IMR-90 (cell line): Measurements from ENCODE around the gene CPNE2. TPM values are rescaled to one million over a fixed set of nuclear protein-coding genes. Genes with fewer than 3 reads are reported as not detected.

ENCODE experiments used
- ATAC-seq: fragments of 200-7000 bp; cut with Tn5 transposase; 2 replicates; pipeline ENCODE4 v1.9.1; 2020; ENCODE audit warnings: low read depth, mild to moderate bottlenecking, moderate library complexity
- BruUV-seq: library from RNA; stranded (reverse); fragments of 400-500 nt; replicated peaks from 2 replicates; lab custom pipeline; 2021; lab: Mats Ljungman, UMichigan
- CTCF ChIA-PET: fragments of 300-600 bp; formaldehyde crosslinking; extraction: SDS; loops from one replicate; lab custom pipeline; 2021; ENCODE audit warnings: antibody characterized with exemption; lab: Yijun Ruan, JAX
- POLR2A ChIA-PET: fragments of 300-600 bp; sonication (Branson Sonifier 250); formaldehyde crosslinking; loops from one replicate; lab custom pipeline; 2022; ENCODE audit warnings: antibody characterized with exemption; ENCODE audit not compliant: unreplicated experiment; lab: Charles Lee
- DNase-seq: peaks from one replicate; pipeline ENCODE4 v3.0.0; 2013
- H2AFZ ChIP-seq: replicated peaks from 2 replicates; pipeline ENCODE3; 2013; ENCODE audit warnings: low read length, mild to moderate bottlenecking; ENCODE audit not compliant: poor library complexity
- H2AK5ac ChIP-seq: 2 replicates; pipeline ENCODE4 v1.6.1; 2013; ENCODE audit warnings: low read depth, low read length, inconsistent platforms
- H2AK9ac ChIP-seq: replicated peaks from 2 replicates; pipeline ENCODE3; 2013; ENCODE audit warnings: mild to moderate bottlenecking, low read depth, low read length, moderate library complexity; ENCODE audit not compliant: poor library complexity
- H2BK120ac ChIP-seq: 2 replicates; pipeline ENCODE4 v1.6.1; 2013; ENCODE audit warnings: low read depth, low read length, inconsistent platforms
- H2BK15ac ChIP-seq: 3 replicates; pipeline ENCODE4 v1.6.1; 2013; ENCODE audit warnings: low read depth, low read length, inconsistent platforms
- H2BK20ac ChIP-seq: 2 replicates; pipeline ENCODE4 v1.6.1; 2013; ENCODE audit warnings: low read depth, mild to moderate bottlenecking, inconsistent platforms, low read length, moderate library complexity
- H2BK5ac ChIP-seq: 2 replicates; pipeline ENCODE4 v1.6.1; 2013; ENCODE audit warnings: mild to moderate bottlenecking, low read depth, low read length, inconsistent platforms; ENCODE audit not compliant: poor library complexity, severe bottlenecking
- H3K14ac ChIP-seq: replicated peaks from 2 replicates; pipeline ENCODE4 v1.6.1; 2013; ENCODE audit warnings: low read depth, low read length, inconsistent platforms
- H3K18ac ChIP-seq: 2 replicates; pipeline ENCODE4 v1.6.1; 2013; ENCODE audit warnings: low read depth, low read length, control low read depth
- H3K23ac ChIP-seq: 2 replicates; pipeline ENCODE4 v1.6.1; 2013; ENCODE audit warnings: low read depth, low read length, inconsistent platforms
- H3K27ac ChIP-seq: 2 replicates; pipeline ENCODE4 v1.5.1; 2013; ENCODE audit warnings: mild to moderate bottlenecking, control low read depth, low read length; ENCODE audit not compliant: insufficient read depth
- H3K27me3 ChIP-seq: 2 replicates; pipeline ENCODE4 v1.6.1; 2013; ENCODE audit warnings: low read length; ENCODE audit not compliant: control insufficient read depth, insufficient read depth
- H3K36me3 ChIP-seq: 2 replicates; pipeline ENCODE4 v1.6.1; 2013; ENCODE audit warnings: low read length, mixed read lengths; ENCODE audit not compliant: control insufficient read depth, insufficient read depth
- H3K4ac ChIP-seq: 2 replicates; pipeline ENCODE4 v1.6.1; 2013; ENCODE audit warnings: low read depth, low read length, inconsistent platforms
- H3K4me1 ChIP-seq: 2 replicates; pipeline ENCODE4 v1.6.1; 2013; ENCODE audit warnings: low read length, mixed read lengths; ENCODE audit not compliant: control insufficient read depth, insufficient read depth
- H3K4me2 ChIP-seq: 2 replicates; pipeline ENCODE4 v1.6.1; 2013; ENCODE audit warnings: low read depth, mild to moderate bottlenecking, control low read depth, low read length, moderate library complexity
- H3K4me3 ChIP-seq: 2 replicates; pipeline ENCODE4 v1.5.1; 2013; ENCODE audit warnings: low read depth, mild to moderate bottlenecking, control low read depth, low read length, moderate library complexity; ENCODE audit not compliant: insufficient read depth
- H3K56ac ChIP-seq: 2 replicates; pipeline ENCODE4 v1.6.1; 2013; ENCODE audit warnings: low read length, inconsistent platforms; ENCODE audit not compliant: insufficient read depth; ENCODE audit errors: extremely low read depth
- H3K79me1 ChIP-seq, 2 experiments: 2 replicates each; pipeline ENCODE4 v1.6.1; 2013; ENCODE audit warnings: low read length in 2 of 2, inconsistent platforms in 1 of 2, low read depth in 1 of 2
- H3K9ac ChIP-seq: 2 replicates; pipeline ENCODE4 v1.6.1; 2013; ENCODE audit warnings: low read depth, low read length, control low read depth
- H3K9me1 ChIP-seq: 2 replicates; pipeline ENCODE4 v1.6.1; 2013; ENCODE audit warnings: low read length, inconsistent platforms; ENCODE audit not compliant: insufficient read depth
- H3K9me3 ChIP-seq: 2 replicates; pipeline ENCODE4 v1.6.1; 2013; ENCODE audit warnings: low read length; ENCODE audit not compliant: control insufficient read depth, insufficient read depth
- H4K20me1 ChIP-seq: 2 replicates; pipeline ENCODE4 v1.6.1; 2013; ENCODE audit warnings: low read length, inconsistent platforms; ENCODE audit not compliant: insufficient read depth
- H4K5ac ChIP-seq: 2 replicates; pipeline ENCODE4 v1.6.1; 2013; ENCODE audit warnings: mild to moderate bottlenecking, low read depth, low read length, control low read depth
- H4K8ac ChIP-seq, 2 experiments: 2 replicates each; pipeline ENCODE4 v1.6.1; 2013; ENCODE audit warnings: low read depth in 2 of 2, low read length in 2 of 2, control low read depth in 1 of 2, inconsistent platforms in 1 of 2
- H4K91ac ChIP-seq: 2 replicates; pipeline ENCODE4 v1.6.1; 2013; ENCODE audit warnings: low read depth, low read length, inconsistent platforms; ENCODE audit not compliant: insufficient read depth
- CHD1 ChIP-seq: IDR thresholded peaks from 2 replicates; pipeline ENCODE4 v1.6.1; 2012; ENCODE audit warnings: low read depth, low read length, improper control_type of control experiment
- FOS ChIP-seq: fragments of 150-350 bp; IDR thresholded peaks from 2 replicates; pipeline ENCODE4 v1.6.1; 2016; ENCODE audit warnings: low read depth, low read length
- MAFK ChIP-seq: IDR thresholded peaks from 2 replicates; pipeline ENCODE4 v1.6.1; 2012; ENCODE audit warnings: low read depth, low read length, improper control_type of control experiment
- MAZ ChIP-seq: IDR thresholded peaks from 2 replicates; pipeline ENCODE4 v1.6.1; 2012; ENCODE audit warnings: low read depth, mild to moderate bottlenecking, low read length, improper control_type of control experiment, moderate library complexity, borderline replicate concordance
- MXI1 ChIP-seq: IDR thresholded peaks from 2 replicates; pipeline ENCODE4 v1.6.1; 2012; ENCODE audit warnings: low read depth, mild to moderate bottlenecking, low read length, moderate library complexity, borderline replicate concordance
- POLR2A ChIP-seq: IDR thresholded peaks from 2 replicates; pipeline ENCODE4 v1.6.1; 2012; ENCODE audit warnings: mild to moderate bottlenecking, low read depth, low read length
- RAD21 ChIP-seq: IDR thresholded peaks from 2 replicates; pipeline ENCODE4 v1.6.1; 2012; ENCODE audit warnings: low read length, improper control_type of control experiment
- SMC3 ChIP-seq: fragments of 150-350 bp; IDR thresholded peaks from 2 replicates; pipeline ENCODE4 v1.6.1; 2016; ENCODE audit warnings: low read depth, mild to moderate bottlenecking, antibody characterized with exemption, low read length, moderate library complexity
- WGBS, 2 experiments: methylation state at CpG; one replicate each; pipeline versions ENCODE4 v1.1.5 to v1.1.7; 2013; ENCODE audit warnings: missing lambda C conversion rate in 2 of 2; ENCODE audit not compliant: insufficient read length in 1 of 2; ENCODE audit errors: extremely low coverage in 2 of 2; 5-methylcytosine and 5-hydroxymethylcytosine counted together
- dilution Hi-C: fragments of 300-500 bp; cut with HindIII; formaldehyde crosslinking; loops from one replicate; pipeline ENCODE4 v1.14.3; 2018; ENCODE audit warnings: low sequenced_read_pairs; ENCODE audit not compliant: unreplicated experiment
- in situ Hi-C: fragments of 300-500 bp; cut with MboI; formaldehyde crosslinking; loops from 3 replicates; pipeline ENCODE4 v1.14.3; 2019; ENCODE audit warnings: low sequenced_read_pairs, inconsistent platforms, mixed read lengths
- intact Hi-C: fragments of 100-400 bp; cut with micrococcal nuclease; formaldehyde crosslinking; loops from 2 replicates; pipeline ENCODE4 v1.10.0; 2022
- polyA plus RNA-seq, 3 experiments: library from polyadenylated mRNA; depleted of rRNA; stranded (reverse); fragments of >200 nt; gene quantifications; 2 replicates each; pipeline ENCODE4 v1.2.3, GENCODE V29; 2012; ENCODE audit warnings: low replicate concordance in 1 of 3
- total RNA-seq: library from RNA; depleted of rRNA; stranded (reverse); fragments of >200 nt; gene quantifications from 2 replicates; pipeline ENCODE4 v1.2.3, GENCODE V29; 2012
- TF ChIP-seq, protein P1 (sequence below): fragments of 150-350 bp; IDR thresholded peaks from 2 replicates; pipeline ENCODE4 v1.6.1; 2017; ENCODE audit warnings: mild to moderate bottlenecking, antibody characterized with exemption, low read length, low read depth

The CPNE2 gene
- total and polyA plus RNA-seq, 2 of the 4 experiments (the other 2 are of a cell fraction), result 15.4 to 48.0 TPM

DNA sequence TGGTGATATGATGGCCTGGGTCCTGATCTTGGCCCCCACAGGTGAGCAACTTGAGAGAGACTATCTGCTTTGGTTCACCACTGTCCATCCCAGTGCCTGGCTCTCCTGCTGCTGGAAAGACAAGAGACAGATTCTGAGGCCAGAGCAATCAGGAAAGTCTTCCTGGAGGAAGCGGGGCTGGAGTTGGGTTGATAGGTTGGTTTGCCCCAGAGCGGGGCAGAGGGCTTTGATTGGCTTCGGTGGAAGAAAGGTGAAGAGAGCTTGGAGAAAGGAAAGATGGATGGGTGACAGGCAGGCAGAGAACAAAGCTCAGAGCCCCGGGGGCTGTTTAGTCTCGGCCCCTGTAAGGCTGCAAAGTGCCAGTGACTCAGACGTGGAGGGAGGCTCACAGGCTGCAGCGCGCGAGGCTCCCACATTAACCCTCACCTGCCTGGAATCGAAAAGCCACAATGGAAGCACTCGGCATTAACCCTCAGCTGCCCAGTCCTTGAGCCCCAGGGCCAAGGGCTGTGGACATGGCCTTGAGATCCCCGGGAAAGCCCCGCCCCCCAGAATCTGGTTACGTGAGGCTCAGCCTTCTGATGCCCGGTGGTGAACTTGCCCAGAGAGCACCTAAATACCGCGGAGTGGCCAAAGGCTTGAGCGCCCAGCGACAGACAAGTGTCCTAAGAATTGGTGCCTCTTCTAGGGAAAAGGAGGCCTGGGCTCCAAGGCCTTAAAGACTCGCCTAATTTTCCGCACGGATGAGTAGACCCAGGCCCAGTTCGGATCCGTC lies 996 bp upstream of the CPNE2 start:
- WGBS, 2 experiments, result 4% methylated on average over 12 of the region's 24 CpGs; no CpG with 5 or more reads in 1 of the 2 experiments
- dilution Hi-C loops (no loop called here), in situ Hi-C loops (no loop called here), intact Hi-C loops (no loop called here)
- ChIA-PET CTCF (interaction anchor here (2.2 kb wide), 1 partner anchor 10 kb away, joined by 6 read pairs; no protein-coding TSS in a partner anchor), POLR2A (no interaction called here)
- no TSS peak for BruUV-seq
- Histone ChIP-seq H3K4me2 (peak overlapping the region; percentile 80), H3K18ac (no peak overlapping the region), H2BK20ac (no peak overlapping the region), H3K27me3 (peaks cover 9% of the 10 kb centered on the region; the same call in 1 of the 2 replicates), H3K36me3 (no peaks in the 10 kb centered on the region), H3K9ac (no peak overlapping the region; the same call in 1 of the 2 replicates), H3K4me1 (peaks cover 4% of the 10 kb centered on the region; the same call in 1 of the 2 replicates), H3K4me3 (peak overlapping the region; percentile 96), H3K27ac (no peak overlapping the region; the same call in 1 of the 2 replicates), H4K5ac (no peak overlapping the region), H2AK5ac (0 out of 2 replicates have a peak overlapping the region, but pooled peaks have one; percentile 32), H3K4ac (no peak overlapping the region), H3K9me3 (no peaks in the 10 kb centered on the region), H3K79me1 (peaks cover 13 to 30% of the 10 kb centered on the region in 2 experiments; a peak in 3 of 4 replicates), H2BK15ac (no peak overlapping the region), H4K8ac (peak overlapping the region in 1 of 2 experiments; percentile 69; a peak in 1 of 4 replicates), H3K14ac (no peak overlapping the region), H2BK120ac (no peak overlapping the region), H2AK9ac (no peak overlapping the region), H3K9me1 (peaks cover 3% of the 10 kb centered on the region; the same call in 1 of the 2 replicates), H3K56ac (no peak overlapping the region), H2AFZ (peak overlapping the region; percentile 97), H2BK5ac (no peak overlapping the region), H3K23ac (no peak overlapping the region), H4K91ac (no peak overlapping the region), H4K20me1 (peaks cover 8% of the 10 kb centered on the region; the same call in 1 of the 2 replicates)
- ATAC-seq (peak; percentile 41), DNase-seq (peak; percentile 53)
- TF ChIP-seq MAFK (no peak), SMC3 (no peak), FOS (peak; percentile 28; the same call in 1 of the 2 replicates), RAD21 (no peak), MAZ (no peak), CHD1 (no peak), MXI1 (no peak), POLR2A (no peak)
- TF ChIP-seq, protein P1, sequence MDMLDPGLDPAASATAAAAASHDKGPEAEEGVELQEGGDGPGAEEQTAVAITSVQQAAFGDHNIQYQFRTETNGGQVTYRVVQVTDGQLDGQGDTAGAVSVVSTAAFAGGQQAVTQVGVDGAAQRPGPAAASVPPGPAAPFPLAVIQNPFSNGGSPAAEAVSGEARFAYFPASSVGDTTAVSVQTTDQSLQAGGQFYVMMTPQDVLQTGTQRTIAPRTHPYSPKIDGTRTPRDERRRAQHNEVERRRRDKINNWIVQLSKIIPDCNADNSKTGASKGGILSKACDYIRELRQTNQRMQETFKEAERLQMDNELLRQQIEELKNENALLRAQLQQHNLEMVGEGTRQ, result no peak
